NCI-H1048 (cell line): ENCODE data around the gene R3HDM1.
"Not testable (repeated sequence)": the region's sequence is repeated elsewhere in the genome, so short reads cannot be mapped to it uniquely, and the experiment has no call there.

Source experiments
- DNase-seq: peaks from one replicate; lab custom pipeline; 2025; lab: John Stamatoyannopoulos, UW

The R3HDM1 gene

GRCh38 chr2:135531231-135532197, at the start of gene R3HDM1:
Gene R3HDM1 (plus strand): TSS chr2:135531484. CDS start chr2:135604846, 73,362 bp downstream.
- DNase-seq, result peak; percentile 97

- DNase-seq, result no peak
Measured at GRCh38 chr2:135485441-135485840, 45.8 kb upstream of the R3HDM1 start.

GRCh38 chr2:135490376-135490775, 40.9 kb upstream of the R3HDM1 start:
- no peak for DNase-seq

- no peak for DNase-seq
Measured at GRCh38 chr2:135494503-135494902, 36.8 kb upstream of the R3HDM1 start.

- DNase-seq, result no peak
Measured at GRCh38 chr2:135494917-135495316, 36.4 kb upstream of the R3HDM1 start.

- DNase-seq, result not testable (repeated sequence)
Measured at GRCh38 chr2:135498588-135498987, 32.7 kb upstream of the R3HDM1 start.

GRCh38 chr2:135504811-135505210, 26.5 kb upstream of the R3HDM1 start:
- no peak for DNase-seq

- no peak for DNase-seq
Measured at GRCh38 chr2:135510577-135510976, 20.7 kb upstream of the R3HDM1 start.

GRCh38 chr2:135512099-135512498, 19.2 kb upstream of the R3HDM1 start:
- no peak for DNase-seq

GRCh38 chr2:135525786-135526185, 5.5 kb upstream of the R3HDM1 start:
- no peak for DNase-seq

- DNase-seq, result no peak
Measured at GRCh38 chr2:135528006-135528405, 3.3 kb upstream of the R3HDM1 start.

GRCh38 chr2:135530313-135531230, 712 bp upstream of the R3HDM1 start, which contains the start of gene ZRANB3:
Gene ZRANB3 (minus strand): TSS chr2:135531218.
- DNase-seq, result peak; percentile 94

- no peak for DNase-seq
Measured at GRCh38 chr2:135532581-135532980, 1.3 kb downstream of the R3HDM1 start.

GRCh38 chr2:135533545-135533944, 2.3 kb downstream of the R3HDM1 start:
- DNase-seq, result not testable (repeated sequence)

- no peak for DNase-seq
Measured at GRCh38 chr2:135546436-135546835, 15.2 kb downstream of the R3HDM1 start.

- no peak for DNase-seq
Measured at GRCh38 chr2:135547311-135547710, 16.0 kb downstream of the R3HDM1 start.

- DNase-seq, result no peak
Measured at GRCh38 chr2:135551356-135551755, 20.1 kb downstream of the R3HDM1 start.

GRCh38 chr2:135552887-135553286, 21.6 kb downstream of the R3HDM1 start:
- no peak for DNase-seq

GRCh38 chr2:135555311-135555710, 24.0 kb downstream of the R3HDM1 start:
- DNase-seq, result no peak

GRCh38 chr2:135557530-135557929, 26.2 kb downstream of the R3HDM1 start:
- DNase-seq, result no peak

GRCh38 chr2:135561925-135562324, 30.6 kb downstream of the R3HDM1 start:
- DNase-seq, result no peak

- DNase-seq, result no peak
Measured at GRCh38 chr2:135563793-135564192, 32.5 kb downstream of the R3HDM1 start.
